Measurements from ENCODE around the gene CDKN1A. TPM values are rescaled to one million over a fixed set of nuclear protein-coding genes. Genes with fewer than 3 reads are reported as not detected.

CDKN1A gene
- total RNA-seq, 1 experiment from 2014 or later = 17.4 TPM

GRCh38 chr6:36641543-36641942 is 37.0 kb upstream of the CDKN1A start:
- H3K23me2 ChIP-seq (ENCODE audit: insufficient read length, low read depth, low read length, poor library complexity, severe bottlenecking) = no peaks in the 10 kb centered on the region
- H2BK5ac ChIP-seq (ENCODE audit: insufficient read length, low read length) = no peak overlapping the region
- no peaks in the 10 kb centered on the region for H3K36me3 Mint-ChIP-seq (ENCODE audit: insufficient read depth in 1 of 3, low read depth in 3 of 3)
- no peak overlapping the region for H3K4me2 ChIP-seq (ENCODE audit: insufficient read depth, insufficient read length, low read length)
- H2AFZ ChIP-seq (ENCODE audit: low read length) = no peak overlapping the region
- no CpG with 5 or more reads among the region's 3 CpGs for WGBS (ENCODE audit: extremely low coverage, insufficient read length, low lambda C conversion rate)
- H2BK120ac ChIP-seq (ENCODE audit: low read depth, low read length, poor library complexity, severe bottlenecking) = no peak overlapping the region
- no peaks in the 10 kb centered on the region for H3K79me2 ChIP-seq (ENCODE audit: insufficient read depth, low read length)
- no peak overlapping the region for H4K5ac ChIP-seq (ENCODE audit: insufficient read length, low read depth, low read length)
- H3K4me1 Mint-ChIP-seq = peaks cover 21 to 25% of the 10 kb centered on the region in 2 experiments
- no peaks in the 10 kb centered on the region for H3K9me3 ChIP-seq (ENCODE audit: control insufficient read depth, low read depth, low read length)
- no peak for TF ChIP-seq CTCF (conservative IDR thresholded peaks at IDR 0.05)
- H3K9me3 Mint-ChIP-seq = no peaks in the 10 kb centered on the region; a peak in 1 of 5 replicates
- H2BK15ac ChIP-seq (ENCODE audit: low read depth, low read length) = no peak overlapping the region
- H3K4me1 ChIP-seq (ENCODE audit: insufficient read depth, low read length) = no peaks in the 10 kb centered on the region
- no peak overlapping the region for H2BK20ac ChIP-seq (ENCODE audit: low read depth, low read length, poor library complexity, severe bottlenecking)
- H3K27ac ChIP-seq (ENCODE audit: insufficient read length, low read depth, low read length) = no peak overlapping the region
- H3T11ph ChIP-seq (ENCODE audit: low read length) = no peak overlapping the region
- no peak overlapping the region for H4K91ac ChIP-seq (ENCODE audit: insufficient read length, low read depth, low read length)
- H3K9ac ChIP-seq (ENCODE audit: extremely low read depth, insufficient read length, low read length) = no peak overlapping the region
- no peak overlapping the region for H3K18ac ChIP-seq (ENCODE audit: insufficient read length, low read depth, low read length)
- H3K23ac ChIP-seq (ENCODE audit: insufficient read length, low read depth, low read length) = no peak overlapping the region
- H2AK5ac ChIP-seq (ENCODE audit: insufficient read length, low read length) = no peak overlapping the region
- no peak overlapping the region for H2BK12ac ChIP-seq (ENCODE audit: insufficient read length, low read depth, low read length)
- no peaks in the 10 kb centered on the region for H3K79me1 ChIP-seq (ENCODE audit: insufficient read depth, low read depth, low read length, poor library complexity, severe bottlenecking)
- H4K8ac ChIP-seq (replicated peaks; ENCODE audit: insufficient read length, low read depth, low read length) = no peak overlapping the region
- peak overlapping the region; percentile 59 to 95 (median 83); a peak in 3 of 7 replicates for H3K27ac Mint-ChIP-seq
- no peaks in the 10 kb centered on the region; the same call in 1 of the 2 replicates for H3K27me3 Mint-ChIP-seq (ENCODE audit: low read depth)
- H3K14ac ChIP-seq (ENCODE audit: insufficient read depth, low read length) = no peak overlapping the region
- no peak overlapping the region; a peak in 1 of 5 replicates for H3K4me3 Mint-ChIP-seq
- no peak for DNase-seq
- no peak overlapping the region for H3K56ac ChIP-seq (ENCODE audit: insufficient read length, low read depth, low read length)
- no peak overlapping the region for H3K4ac ChIP-seq (ENCODE audit: low read depth, low read length)
- H4K20me1 ChIP-seq (ENCODE audit: control insufficient read depth, insufficient read depth, insufficient read length) = no peaks in the 10 kb centered on the region
- H3K27me3 ChIP-seq (ENCODE audit: insufficient read depth, low read length) = no peaks in the 10 kb centered on the region

Data from H9 (cell line).